ENCODE measurements around the gene ZMAT2. TPM values are rescaled to one million over a fixed set of nuclear protein-coding genes. Genes with fewer than 3 reads are reported as not detected.

Gene ZMAT2
- total and polyA plus RNA-seq, 2 of the 8 experiments (the other 6 are each of a cell fraction or from before 2014, with no cell fraction given) = 56.8 to 65.9 TPM

- no peak for TF ChIP-seq CHD7 (IDR thresholded peaks at IDR 0.05; ENCODE audit: insufficient replicate concordance, low read length)
- TF ChIP-seq CEBPB (IDR thresholded peaks at IDR 0.05; ENCODE audit: low read depth, low read length) = no peak
Observed at GRCh38 chr5:140694276-140694675, 6.0 kb upstream of the ZMAT2 start (continued).
